Measurements from ENCODE around the gene LHB.

Gene LHB

GRCh38 chr19:49017041-49017665, at the start of gene LHB:
TSS of gene LHB (minus strand) at chr19:49017091. CDS start at chr19:49017081, 10 bp downstream.
- H3K4me3 ChIP-seq (ENCODE audit: low read depth, low read length): peak within 1 kb of the TSS; percentile 50
- no peak for TF ChIP-seq CTCF (IDR thresholded peaks at IDR 0.05; ENCODE audit: insufficient read depth, low read length, missing control alignments)
- ChIA-PET CTCF (interaction anchor here (1.3 to 5.5 kb wide), 9 partner anchors 8 to 229 kb away, joined by 3 to 68 read pairs (median 6); partner anchors contain the start of genes GYS1 and RUVBL2), POLR2A (interaction anchor here (0.5 to 2.0 kb wide), 3 partner anchors 40 to 398 kb away, joined by 3 to 7 read pairs (median 3); partner anchors contain the start of genes CGB7 and SPHK2)
- DNase-seq (ENCODE audit: low read depth, low spot score): no peak

DNA sequence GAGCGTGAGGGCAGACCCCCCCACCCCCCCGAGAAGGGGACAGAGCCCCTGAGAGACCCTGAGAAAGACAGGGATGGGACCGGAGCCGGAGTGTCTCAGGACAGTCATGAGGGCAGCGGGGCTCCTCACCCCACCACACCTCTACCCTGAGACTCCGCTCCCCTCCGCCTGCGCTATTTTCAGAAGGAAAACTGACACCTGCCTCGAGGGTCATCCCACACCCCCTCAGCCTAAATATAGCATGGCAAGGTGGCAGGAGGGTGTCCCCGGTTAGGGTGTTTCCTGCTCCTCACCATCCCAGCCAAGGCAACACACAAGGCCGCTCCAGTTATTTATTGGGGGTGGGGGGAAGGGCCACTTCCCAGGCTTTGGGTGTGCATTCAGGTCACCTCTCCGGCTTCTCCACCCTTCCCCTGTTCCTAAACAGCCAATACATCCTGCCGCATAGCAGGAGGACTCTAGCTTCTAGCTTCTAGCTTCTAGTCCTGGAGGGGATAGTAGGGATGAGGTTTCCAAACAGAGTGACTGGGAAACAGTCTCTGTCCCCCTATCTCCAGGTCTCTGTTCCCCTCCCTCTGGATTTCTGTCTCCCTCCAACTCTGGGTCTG, 49.1 kb upstream of the LHB start:
- no peak for TF ChIP-seq CTCF (IDR thresholded peaks at IDR 0.05; ENCODE audit: insufficient read depth, low read length, missing control alignments)
- no peak for DNase-seq (ENCODE audit: low read depth, low spot score)
- POLR2A ChIA-PET: interaction anchor here (1.4 kb wide), 1 partner anchor 10 kb away, joined by 5 read pairs; no protein-coding TSS in a partner anchor

GRCh38 chr19:49064768-49065611, 48.1 kb upstream of the LHB start, which contains the start of gene NTF4:
TSS of gene NTF4 (minus strand) at chr19:49064818. CDS start at chr19:49061997, 2,821 bp downstream.
- peak within 1 kb of the TSS; percentile 43 for H3K4me3 ChIP-seq (ENCODE audit: low read depth, low read length)
- no peak for DNase-seq (ENCODE audit: low read depth, low spot score)

More for the DNA sequence above, 49.1 kb upstream of the LHB start:
- CTCF ChIA-PET: interaction anchor here (0.5 to 1.6 kb wide), 5 partner anchors 8 to 252 kb away, joined by 3 to 9 read pairs (median 4); no protein-coding TSS in a partner anchor
- H3K4me3 ChIP-seq (ENCODE audit: low read depth, low read length): no peak overlapping the region

DNA sequence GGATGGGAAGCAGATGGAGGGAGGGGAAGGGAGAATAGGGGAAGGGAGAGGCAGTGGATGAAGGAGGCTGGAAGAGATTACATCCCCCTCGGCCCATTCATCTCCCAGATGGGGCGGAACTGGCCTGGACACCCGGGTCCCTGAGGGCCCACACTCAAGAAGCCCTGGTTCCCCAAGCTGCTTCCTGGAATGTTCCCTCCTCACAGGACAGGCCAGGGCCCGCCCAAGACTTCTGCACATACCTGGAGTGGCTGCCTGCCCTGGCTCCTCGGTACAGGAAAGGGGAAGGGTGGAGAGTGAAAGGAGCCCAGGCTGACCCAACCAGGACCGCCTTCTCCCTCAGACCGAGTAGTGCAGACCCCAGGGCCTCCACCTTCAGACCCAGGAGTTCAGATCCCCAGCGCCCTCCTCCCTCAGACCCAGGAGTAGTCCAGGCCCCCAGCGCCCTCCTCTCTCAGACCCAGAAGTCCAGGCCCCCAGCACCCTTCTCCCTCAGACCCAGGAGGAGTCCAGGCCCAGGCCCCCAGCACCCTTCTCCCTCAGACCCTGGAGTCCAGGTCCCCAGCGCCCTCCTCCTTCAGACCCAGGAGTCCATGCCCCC, 47.2 kb upstream of the LHB start:
- ChIA-PET CTCF (interaction anchor here (0.7 kb wide), 1 partner anchor 70 kb away, joined by 3 read pairs; the partner anchor contains the start of gene RUVBL2), POLR2A (no interaction called here)
- peak overlapping the region; percentile 43 for H3K4me3 ChIP-seq (ENCODE audit: low read depth, low read length)
- no peak for DNase-seq (ENCODE audit: low read depth, low spot score)
- no peak for TF ChIP-seq CTCF (IDR thresholded peaks at IDR 0.05; ENCODE audit: insufficient read depth, low read length, missing control alignments)

More at GRCh38 chr19:49064768-49065611, 48.1 kb upstream of the LHB start, which contains the start of gene NTF4:
- TF ChIP-seq CTCF (IDR thresholded peaks at IDR 0.05; ENCODE audit: insufficient read depth, low read length, missing control alignments): no peak
- CTCF ChIA-PET: interaction anchor here (1.2 to 1.6 kb wide), 3 partner anchors 9 to 66 kb away, joined by 3 to 9 read pairs (median 7); no protein-coding TSS in a partner anchor
- POLR2A ChIA-PET: interaction anchor here (1.4 kb wide), 1 partner anchor 9 kb away, joined by 5 read pairs; no protein-coding TSS in a partner anchor

DNA sequence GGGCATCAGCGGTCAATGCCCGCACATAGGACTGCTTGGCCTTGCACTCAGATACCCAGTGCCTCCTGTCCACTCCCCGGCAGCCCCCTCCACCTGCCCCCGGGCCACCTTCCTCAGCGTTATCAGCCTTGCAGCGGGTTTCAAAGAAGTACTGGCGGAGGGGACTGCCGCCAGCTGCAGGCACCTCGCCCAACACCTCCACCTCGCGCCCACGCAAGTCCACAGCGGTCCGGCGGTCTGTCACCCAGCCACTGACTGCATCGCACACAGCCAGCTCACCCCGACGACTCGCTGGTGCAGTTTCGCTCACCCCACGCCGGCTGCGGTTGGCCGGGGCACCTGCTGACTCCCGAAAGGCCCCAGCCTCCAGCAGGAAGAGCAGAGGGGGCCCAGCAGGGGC, 44.6 kb upstream of the LHB start:
- ChIA-PET CTCF (interaction anchor here (1.8 to 5.0 kb wide), 4 partner anchors 9 to 68 kb away, joined by 8 to 46 read pairs (median 14); partner anchors contain the start of genes GYS1 and RUVBL2), POLR2A (no interaction called here)
- H3K4me3 ChIP-seq (ENCODE audit: low read depth, low read length): no peak overlapping the region
- TF ChIP-seq CTCF (IDR thresholded peaks at IDR 0.05; ENCODE audit: insufficient read depth, low read length, missing control alignments): no peak
- DNase-seq (ENCODE audit: low read depth, low spot score): no peak
